ENCODE measurements around the gene SNRNP48.

- TF ChIP-seq, protein P1, sequence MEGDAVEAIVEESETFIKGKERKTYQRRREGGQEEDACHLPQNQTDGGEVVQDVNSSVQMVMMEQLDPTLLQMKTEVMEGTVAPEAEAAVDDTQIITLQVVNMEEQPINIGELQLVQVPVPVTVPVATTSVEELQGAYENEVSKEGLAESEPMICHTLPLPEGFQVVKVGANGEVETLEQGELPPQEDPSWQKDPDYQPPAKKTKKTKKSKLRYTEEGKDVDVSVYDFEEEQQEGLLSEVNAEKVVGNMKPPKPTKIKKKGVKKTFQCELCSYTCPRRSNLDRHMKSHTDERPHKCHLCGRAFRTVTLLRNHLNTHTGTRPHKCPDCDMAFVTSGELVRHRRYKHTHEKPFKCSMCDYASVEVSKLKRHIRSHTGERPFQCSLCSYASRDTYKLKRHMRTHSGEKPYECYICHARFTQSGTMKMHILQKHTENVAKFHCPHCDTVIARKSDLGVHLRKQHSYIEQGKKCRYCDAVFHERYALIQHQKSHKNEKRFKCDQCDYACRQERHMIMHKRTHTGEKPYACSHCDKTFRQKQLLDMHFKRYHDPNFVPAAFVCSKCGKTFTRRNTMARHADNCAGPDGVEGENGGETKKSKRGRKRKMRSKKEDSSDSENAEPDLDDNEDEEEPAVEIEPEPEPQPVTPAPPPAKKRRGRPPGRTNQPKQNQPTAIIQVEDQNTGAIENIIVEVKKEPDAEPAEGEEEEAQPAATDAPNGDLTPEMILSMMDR (conservative IDR thresholded peaks at IDR 0.05 in 1 of 2, IDR thresholded peaks at IDR 0.05 in 1 of 2; ENCODE audit: extremely low read depth in 1 of 2, insufficient read depth in 1 of 2, low read depth in 1 of 2, low read length in 2 of 2) = no peak
- no peak for TF ChIP-seq EZH2 (IDR thresholded peaks at IDR 0.05; ENCODE audit: borderline replicate concordance, low read length)
Observed at GRCh38 chr6:7541175-7542064, 48.6 kb upstream of the SNRNP48 start, which contains the start of gene DSP.
